Stimulated activated memory B cell treated with anti-CD40 and anti-IgM and Interleukin-4, amounts not matched to agents 10 μg/mL and 1 μg/mL and 100 μg/mL, for 72 hours (primary cell): ENCODE results near the gene NUP133.

ENCODE experiments used
- ATAC-seq: fragments of 150-1000 bp; cut with Tn5 transposase; 2 replicates; pipeline ENCODE4 v1.10.0; 2021
- H3K27ac Mint-ChIP-seq: one replicate; pipeline ENCODE4 v1.8.0; 2022; ENCODE audit warnings: mild to moderate bottlenecking, mixed read lengths
- H3K27me3 Mint-ChIP-seq: one replicate; pipeline ENCODE4 v1.8.0; 2022; ENCODE audit warnings: mixed read lengths
- H3K36me3 Mint-ChIP-seq: one replicate; pipeline ENCODE4 v1.8.0; 2022; ENCODE audit warnings: mixed read lengths
- H3K4me1 Mint-ChIP-seq: one replicate; pipeline ENCODE4 v1.8.0; 2022; ENCODE audit warnings: mixed read lengths
- H3K4me3 Mint-ChIP-seq: one replicate; pipeline ENCODE4 v1.8.0; 2022; ENCODE audit warnings: mild to moderate bottlenecking, moderate library complexity, mixed read lengths
- H3K9me3 Mint-ChIP-seq: one replicate; pipeline ENCODE4 v1.8.0; 2022; ENCODE audit warnings: mixed read lengths

NUP133 gene

GRCh38 chr1:229507951-229508822, at the start of gene NUP133:
Gene NUP133, minus strand, starts transcription at chr1:229508341. Its CDS starts 92 bp downstream, at chr1:229508249.
- H3K4me1 Mint-ChIP-seq, result peaks cover 12% of the 10 kb centered on the region
- no peaks in the 10 kb centered on the region for H3K27me3 Mint-ChIP-seq

DNA sequence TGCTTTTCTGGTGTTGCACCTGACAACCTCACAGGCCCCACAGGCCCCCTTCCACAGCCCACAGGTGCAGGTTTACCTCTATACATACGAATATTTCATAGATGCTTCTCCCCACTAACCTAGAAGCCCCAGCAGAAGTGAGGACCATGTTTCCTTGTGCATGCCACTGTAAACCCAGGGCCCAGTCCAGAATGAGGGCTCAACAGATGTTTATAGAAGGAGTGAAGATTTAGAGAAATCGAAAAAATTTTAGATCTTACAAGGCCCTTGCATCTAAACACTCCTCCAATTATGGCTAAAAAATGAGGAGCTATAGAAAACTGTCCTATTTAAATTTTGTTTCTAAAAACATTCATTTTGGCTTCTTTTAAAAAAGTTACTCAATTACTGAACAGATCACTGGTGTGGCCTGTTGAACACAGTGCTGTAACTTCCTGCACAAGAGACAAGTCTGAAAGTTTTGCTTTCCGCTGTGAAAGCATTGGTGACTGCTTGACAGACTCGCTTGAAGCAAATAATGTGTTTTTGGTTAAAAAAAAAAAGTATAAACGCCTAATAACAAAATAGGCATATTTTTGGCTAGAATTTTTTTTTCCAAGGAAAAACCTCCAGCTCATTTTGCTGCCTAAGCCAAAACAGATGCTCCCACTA, 49.2 kb upstream of the NUP133 start:
- H3K36me3 Mint-ChIP-seq, result no peaks in the 10 kb centered on the region
- peaks cover 59% of the 10 kb centered on the region for H3K4me1 Mint-ChIP-seq
- no peak for ATAC-seq
- H3K27ac Mint-ChIP-seq, result peak overlapping the region; percentile 86
- peak overlapping the region; percentile 93 for H3K4me3 Mint-ChIP-seq
- H3K9me3 Mint-ChIP-seq, result no peaks in the 10 kb centered on the region
- no peaks in the 10 kb centered on the region for H3K27me3 Mint-ChIP-seq

More at GRCh38 chr1:229507951-229508822, at the start of gene NUP133:
- Mint-ChIP-seq H3K36me3 (peaks cover 7% of the 10 kb centered on the region), H3K9me3 (no peaks in the 10 kb centered on the region), H3K4me3 (peak within 1 kb of the TSS; percentile 82), H3K27ac (peak within 1 kb of the TSS; percentile 91)
- ATAC-seq, result peak; percentile 98

DNA sequence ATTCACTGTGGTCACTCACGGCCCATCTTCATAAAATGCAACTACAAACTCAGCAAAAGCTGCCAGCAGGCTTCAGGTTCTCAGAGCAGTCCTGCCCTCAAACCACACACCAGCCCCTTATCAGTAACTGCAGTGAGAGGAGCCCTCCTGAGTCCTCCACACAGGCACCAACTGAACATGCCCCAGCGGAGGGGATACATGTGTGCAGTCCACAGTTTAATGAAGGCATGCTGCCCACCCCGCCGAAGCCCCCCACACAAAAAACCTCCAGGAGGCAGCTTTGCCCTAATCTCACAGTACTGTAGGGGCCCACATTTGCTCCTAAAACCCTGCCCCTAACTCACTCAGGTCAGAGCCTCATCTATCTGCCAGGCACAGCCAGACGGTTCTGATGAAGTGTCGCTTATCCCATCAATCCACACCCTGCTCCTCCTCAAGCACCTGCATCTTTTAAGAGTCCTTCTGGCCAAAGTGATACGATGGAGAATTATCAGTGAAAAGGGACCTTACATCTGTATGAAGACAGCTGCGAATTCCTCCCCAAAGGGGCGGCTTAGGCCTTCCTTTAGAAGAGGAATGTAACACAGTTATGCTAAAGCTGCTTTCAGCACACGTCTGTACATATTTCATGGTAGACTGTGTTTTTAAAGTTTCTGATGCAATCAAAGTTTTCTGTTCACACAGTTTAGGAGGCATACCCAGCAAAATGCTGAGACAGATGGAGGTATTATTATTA, 46.9 kb upstream of the NUP133 start:
- peaks cover 69% of the 10 kb centered on the region for H3K4me1 Mint-ChIP-seq
- H3K36me3 Mint-ChIP-seq, result no peaks in the 10 kb centered on the region
- no peak for ATAC-seq
- no peak overlapping the region for H3K4me3 Mint-ChIP-seq
- H3K27me3 Mint-ChIP-seq, result no peaks in the 10 kb centered on the region
- H3K27ac Mint-ChIP-seq, result no peak overlapping the region
- H3K9me3 Mint-ChIP-seq, result no peaks in the 10 kb centered on the region

- ATAC-seq, result no peak
- peaks cover 58% of the 10 kb centered on the region for H3K4me1 Mint-ChIP-seq
- H3K9me3 Mint-ChIP-seq, result no peaks in the 10 kb centered on the region
- H3K36me3 Mint-ChIP-seq, result peaks cover 12% of the 10 kb centered on the region
- no peak overlapping the region for H3K27ac Mint-ChIP-seq
- no peaks in the 10 kb centered on the region for H3K27me3 Mint-ChIP-seq
- H3K4me3 Mint-ChIP-seq, result no peak overlapping the region
Observed at GRCh38 chr1:229553621-229554130, 45.5 kb upstream of the NUP133 start.

GRCh38 chr1:229552732-229553131, 44.6 kb upstream of the NUP133 start:
- ATAC-seq, result no peak
- Mint-ChIP-seq H3K27ac (peak overlapping the region; percentile 25), H3K4me1 (peaks cover 57% of the 10 kb centered on the region), H3K27me3 (no peaks in the 10 kb centered on the region), H3K36me3 (peaks cover 13% of the 10 kb centered on the region), H3K9me3 (no peaks in the 10 kb centered on the region), H3K4me3 (no peak overlapping the region)

GRCh38 chr1:229550812-229551567, 42.8 kb upstream of the NUP133 start:
- Mint-ChIP-seq H3K36me3 (peaks cover 22% of the 10 kb centered on the region), H3K4me3 (no peak overlapping the region), H3K4me1 (peaks cover 40% of the 10 kb centered on the region), H3K27me3 (no peaks in the 10 kb centered on the region), H3K27ac (no peak overlapping the region), H3K9me3 (no peaks in the 10 kb centered on the region)
- ATAC-seq, result no peak

GRCh38 chr1:229547542-229547941, 39.4 kb upstream of the NUP133 start:
- Mint-ChIP-seq H3K27ac (no peak overlapping the region), H3K9me3 (no peaks in the 10 kb centered on the region), H3K36me3 (peaks cover 54% of the 10 kb centered on the region), H3K27me3 (no peaks in the 10 kb centered on the region), H3K4me3 (no peak overlapping the region), H3K4me1 (peaks cover 15% of the 10 kb centered on the region)
- ATAC-seq, result no peak

GRCh38 chr1:229544587-229544986, 36.4 kb upstream of the NUP133 start:
- Mint-ChIP-seq H3K36me3 (peaks cover 69% of the 10 kb centered on the region), H3K27ac (no peak overlapping the region)
- ATAC-seq, result no peak

GRCh38 chr1:229539863-229540506, 31.8 kb upstream of the NUP133 start:
- no peaks in the 10 kb centered on the region for H3K9me3 Mint-ChIP-seq
- H3K27ac Mint-ChIP-seq, result no peak overlapping the region
- peaks cover 10% of the 10 kb centered on the region for H3K4me1 Mint-ChIP-seq
- H3K36me3 Mint-ChIP-seq, result peaks cover 83% of the 10 kb centered on the region
- ATAC-seq, result no peak
- no peak overlapping the region for H3K4me3 Mint-ChIP-seq
- no peaks in the 10 kb centered on the region for H3K27me3 Mint-ChIP-seq

More at GRCh38 chr1:229544587-229544986, 36.4 kb upstream of the NUP133 start:
- no peak overlapping the region for H3K4me3 Mint-ChIP-seq
- H3K27me3 Mint-ChIP-seq, result no peaks in the 10 kb centered on the region
- no peaks in the 10 kb centered on the region for H3K9me3 Mint-ChIP-seq
- peaks cover 10% of the 10 kb centered on the region for H3K4me1 Mint-ChIP-seq

- H3K36me3 Mint-ChIP-seq, result peaks cover 76% of the 10 kb centered on the region
- H3K27ac Mint-ChIP-seq, result no peak overlapping the region
- H3K27me3 Mint-ChIP-seq, result no peaks in the 10 kb centered on the region
- ATAC-seq, result no peak
- peaks cover 10% of the 10 kb centered on the region for H3K4me1 Mint-ChIP-seq
- H3K9me3 Mint-ChIP-seq, result no peaks in the 10 kb centered on the region
- no peak overlapping the region for H3K4me3 Mint-ChIP-seq
Observed at GRCh38 chr1:229538945-229539344, 30.8 kb upstream of the NUP133 start.

- no peak for ATAC-seq
- H3K4me3 Mint-ChIP-seq, result no peak overlapping the region
- peaks cover 10% of the 10 kb centered on the region for H3K4me1 Mint-ChIP-seq
- H3K27me3 Mint-ChIP-seq, result no peaks in the 10 kb centered on the region
- H3K27ac Mint-ChIP-seq, result no peak overlapping the region
- H3K9me3 Mint-ChIP-seq, result no peaks in the 10 kb centered on the region
- peaks cover 75% of the 10 kb centered on the region for H3K36me3 Mint-ChIP-seq
Observed at GRCh38 chr1:229537894-229538293, 29.8 kb upstream of the NUP133 start.

- no peak for ATAC-seq
- Mint-ChIP-seq H3K4me1 (peaks cover 2% of the 10 kb centered on the region), H3K27ac (no peak overlapping the region), H3K27me3 (no peaks in the 10 kb centered on the region), H3K36me3 (peaks cover 70% of the 10 kb centered on the region), H3K9me3 (no peaks in the 10 kb centered on the region), H3K4me3 (no peak overlapping the region)
Observed at GRCh38 chr1:229536982-229537381, 28.8 kb upstream of the NUP133 start.

DNA sequence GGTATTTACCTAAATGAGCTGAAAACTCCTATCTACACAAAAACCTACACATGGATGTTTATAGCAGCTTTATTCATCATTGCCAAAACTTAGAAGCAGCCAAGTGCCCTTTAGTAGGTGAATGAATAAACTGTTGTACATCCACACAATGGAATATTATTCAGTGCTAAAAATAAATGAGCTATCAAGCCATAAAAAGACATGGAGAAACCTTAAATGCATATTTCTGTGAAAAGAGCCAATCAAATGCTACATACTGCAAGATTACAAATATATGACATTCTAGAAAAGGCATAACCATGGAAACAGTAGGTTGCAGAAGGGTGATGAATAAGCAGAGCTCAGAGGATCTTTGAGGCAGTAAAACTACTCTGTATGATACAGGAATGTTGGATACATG, 27.1 kb upstream of the NUP133 start:
- Mint-ChIP-seq H3K36me3 (peaks cover 68% of the 10 kb centered on the region), H3K27ac (no peak overlapping the region), H3K4me3 (no peak overlapping the region), H3K27me3 (no peaks in the 10 kb centered on the region), H3K9me3 (no peaks in the 10 kb centered on the region), H3K4me1 (no peaks in the 10 kb centered on the region)
- ATAC-seq, result no peak

- Mint-ChIP-seq H3K36me3 (peaks cover 74% of the 10 kb centered on the region), H3K4me1 (peaks cover 5% of the 10 kb centered on the region), H3K9me3 (no peaks in the 10 kb centered on the region), H3K4me3 (no peak overlapping the region), H3K27me3 (no peaks in the 10 kb centered on the region), H3K27ac (no peak overlapping the region)
- ATAC-seq, result no peak
Observed at GRCh38 chr1:229531326-229531725, 23.2 kb upstream of the NUP133 start.
